Ascending aorta (tissue), 2 donors: Measurements from ENCODE around the gene SCYL2. TPM values are rescaled to one million over a fixed set of nuclear protein-coding genes. Genes with fewer than 3 reads are reported as not detected.
A peak's percentile ranks its signal among the peaks of the same experiment; 100 is the strongest.
"Not testable (repeated sequence)": the region's sequence is repeated elsewhere in the genome, so short reads cannot be mapped to it uniquely, and the experiment has no call there.

Experiments
- DNase-seq, 2 donors: peaks; one replicate each; pipeline ENCODE4 v3.0.0-alpha.2; 2019; ENCODE audit warnings: low spot score in 2 of 2
- H3K27ac ChIP-seq, 2 donors: fragments of 200-600 bp; sonication (generic); one replicate each; pipeline ENCODE4 v1.5.1; 2016 to 2017; ENCODE audit warnings: mild to moderate bottlenecking in 1 of 2
- H3K27me3 ChIP-seq: fragments of 200-600 bp; sonication (generic); one replicate; pipeline ENCODE4 v1.5.1; 2017
- H3K36me3 ChIP-seq, 2 donors: fragments of 200-600 bp; sonication (generic); one replicate each; pipeline ENCODE4 v1.5.1; 2016
- H3K4me1 ChIP-seq, 2 donors: fragments of 200-600 bp; sonication (generic); one replicate each; pipeline ENCODE4 v1.5.1; 2016 to 2017; ENCODE audit warnings: mild to moderate bottlenecking in 1 of 2
- H3K4me3 ChIP-seq, 2 donors: fragments of 200-600 bp; sonication (generic); one replicate each; pipeline ENCODE4 v1.5.1; 2016 to 2017; ENCODE audit warnings: mild to moderate bottlenecking in 1 of 2
- H3K9me3 ChIP-seq, 2 donors: fragments of 200-600 bp; sonication (generic); one replicate each; pipeline ENCODE4 v1.5.1; 2016
- CTCF ChIP-seq, 3 experiments: fragments of 200-600 bp in 2 of 3; fragments of 450-650 bp in 1 of 3; sonication (generic) in 2 of 3; IDR thresholded peaks; one replicate each; pipeline ENCODE4 v1.5.1; 2016 to 2019; ENCODE audit warnings: antibody characterized with exemption in 3 of 3, mild to moderate bottlenecking in 1 of 3, moderate library complexity in 1 of 3
- intact Hi-C: fragments of 100-400 bp; cut with DNase I; formaldehyde crosslinking; loops from one replicate; pipeline ENCODE4 v1.15.1; 2023
- total RNA-seq: library from RNA; depleted of rRNA; stranded (reverse); fragments of >200 nt; gene quantifications from one replicate; pipeline ENCODE4 v1.1.0, GENCODE V29; 2016

The SCYL2 gene
- total RNA-seq, result 11.6 TPM

GRCh38 chr12:100266835-100267602, at the start of gene SCYL2, which contains the start of gene DEPDC4:
SCYL2 (plus strand) TSS chr12:100267177; CDS start chr12:100282971, 15,794 bp downstream.
DEPDC4 (minus strand) TSS chr12:100267079; CDS start chr12:100267076, 3 bp downstream.
- Histone ChIP-seq H3K4me3 (peak within 1 kb of the TSS; percentile 95 to 100), H3K4me1 (peaks cover 0 to 22% of the 10 kb centered on the region in 2 donors), H3K36me3 (no peaks in the 10 kb centered on the region), H3K27ac (peak within 1 kb of the TSS; percentile 97 to 98), H3K9me3 (no peaks in the 10 kb centered on the region), H3K27me3 (no peaks in the 10 kb centered on the region)
- intact Hi-C loops, result loop anchor here (1.0 to 10.0 kb wide), 5 partner anchors 67 to 1752 kb away; partner anchors contain the start of genes ACTR6, BLTP3B, CHPT1 and DRAM1
- DNase-seq, result peak; percentile 92 to 98
- no peak for TF ChIP-seq CTCF (IDR thresholded peaks at IDR 0.05)

GRCh38 chr12:100219328-100220109, 47.5 kb upstream of the SCYL2 start:
- Histone ChIP-seq H3K4me1 (no peaks in the 10 kb centered on the region), H3K9me3 (no peaks in the 10 kb centered on the region), H3K4me3 (no peak overlapping the region), H3K27ac (no peak overlapping the region), H3K36me3 (peaks cover 33 to 70% of the 10 kb centered on the region in 2 donors), H3K27me3 (no peaks in the 10 kb centered on the region)
- no peak for DNase-seq
- intact Hi-C loops, result no loop called here
- TF ChIP-seq CTCF (IDR thresholded peaks at IDR 0.05), result no peak

- Histone ChIP-seq H3K4me1 (no peaks in the 10 kb centered on the region), H3K27ac (no peak overlapping the region), H3K27me3 (no peaks in the 10 kb centered on the region), H3K9me3 (no peaks in the 10 kb centered on the region), H3K4me3 (no peak overlapping the region), H3K36me3 (peaks cover 33 to 76% of the 10 kb centered on the region in 2 donors)
- no peak for DNase-seq
- intact Hi-C loops, result no loop called here
- no peak for TF ChIP-seq CTCF (IDR thresholded peaks at IDR 0.05)
Measured at GRCh38 chr12:100221523-100221922, 45.5 kb upstream of the SCYL2 start.

- H3K27ac ChIP-seq, H3K9me3 ChIP-seq, H3K27me3 ChIP-seq, DNase-seq, intact Hi-C loops, H3K4me1 ChIP-seq, H3K4me3 ChIP-seq: not testable (repeated sequence)
- H3K36me3 ChIP-seq, result peaks cover 33 to 72% of the 10 kb centered on the region in 2 donors
Measured at GRCh38 chr12:100222173-100222572, 44.8 kb upstream of the SCYL2 start.

GRCh38 chr12:100225491-100225890, 41.5 kb upstream of the SCYL2 start:
- no peak for TF ChIP-seq CTCF (IDR thresholded peaks at IDR 0.05)
- Histone ChIP-seq H3K4me3 (no peak overlapping the region), H3K27me3 (no peaks in the 10 kb centered on the region), H3K9me3 (no peaks in the 10 kb centered on the region), H3K36me3 (peaks cover 18 to 44% of the 10 kb centered on the region in 2 donors), H3K4me1 (no peaks in the 10 kb centered on the region), H3K27ac (no peak overlapping the region)
- intact Hi-C loops, result no loop called here
- no peak for DNase-seq
